AG20443 (cell line): Measurements from ENCODE around the gene AGAP5.

ENCODE experiments used
- DNase-seq: peaks from one replicate; pipeline ENCODE4 v3.0.0; 2012; ENCODE audit warnings: low spot score, mixed read lengths

The AGAP5 gene

GRCh38 chr10:73625884-73626752, 71.8 kb downstream of the AGAP5 start:
- DNase-seq: peak; percentile 97

DNA sequence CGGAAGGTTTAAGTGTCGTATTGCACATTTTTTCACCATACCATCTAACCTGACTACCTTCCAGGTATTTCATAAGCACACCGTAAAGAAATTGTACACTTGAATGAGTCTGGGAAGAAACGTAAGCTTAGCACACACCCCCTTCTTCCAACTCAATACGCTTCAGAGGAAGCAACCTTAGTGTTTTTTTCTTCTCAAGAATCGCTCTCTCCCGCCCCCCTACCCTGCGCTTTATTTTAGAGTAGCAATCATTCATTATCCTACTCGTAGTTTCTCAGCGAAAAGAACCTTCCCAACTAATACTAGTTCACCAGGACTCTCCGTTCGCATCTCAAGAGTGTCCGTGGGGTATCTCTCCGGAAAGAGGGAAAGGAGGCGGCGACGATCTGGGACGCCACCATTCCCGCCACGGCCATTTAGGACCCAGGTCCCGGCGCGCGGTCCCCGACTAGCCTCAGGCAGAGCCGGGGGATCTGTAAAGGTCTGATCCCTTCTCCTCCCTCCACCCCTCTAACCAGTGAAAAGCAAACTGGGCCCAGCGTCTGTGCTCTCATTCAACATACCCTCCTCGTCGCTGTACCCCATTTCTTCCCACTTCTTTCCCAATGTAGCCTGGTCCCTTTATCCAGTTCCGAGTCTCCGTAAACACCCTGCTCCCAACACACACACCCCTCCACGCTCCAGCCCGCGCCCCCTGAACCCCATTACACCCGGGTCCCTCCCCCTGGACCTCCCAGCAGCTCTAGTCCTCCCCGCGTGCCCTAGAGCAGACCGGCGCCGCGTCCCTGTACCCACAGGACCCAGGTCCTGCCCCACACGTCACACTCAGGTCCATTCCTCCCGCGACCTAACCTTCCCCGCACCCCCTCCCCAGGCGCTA, 72.7 kb downstream of the AGAP5 start:
- DNase-seq: peak; percentile 56
